CD14-positive monocyte (primary cell): Measurements from ENCODE around the gene AHCTF1. TPM values are rescaled to one million over a fixed set of nuclear protein-coding genes. Genes with fewer than 3 reads are reported as not detected.
"Not testable (repeated sequence)": the region's sequence is repeated elsewhere in the genome, so short reads cannot be mapped to it uniquely, and the experiment has no call there.

ENCODE experiments used
- DNase-seq, 3 donors: peaks; one replicate each; pipeline ENCODE4 v3.0.0-alpha.2; 2011 to 2022
- H2AFZ ChIP-seq: 2 replicates; pipeline ENCODE4 v1.6.0; 2012; ENCODE audit warnings: mild to moderate bottlenecking, low read depth, low read length, inconsistent platforms; ENCODE audit not compliant: insufficient read depth, poor library complexity, severe bottlenecking
- H3K27ac ChIP-seq, 2 donors: 1 replicate in 1 of 2; 2 replicates in 1 of 2; pipeline ENCODE4 v1.5.1; 2012 to 2013; ENCODE audit warnings: low read length in 2 of 2, control low read depth in 1 of 2, inconsistent platforms in 1 of 2, low read depth in 1 of 2, mild to moderate bottlenecking in 1 of 2
- H3K27me3 ChIP-seq, 2 donors: one replicate each; pipeline versions ENCODE4 v1.6.0 to v1.6.1; 2011 to 2013; ENCODE audit warnings: low read length in 2 of 2; ENCODE audit not compliant: control insufficient read depth in 2 of 2, insufficient read depth in 2 of 2
- H3K36me3 ChIP-seq, 2 donors: replicated peaks in 1 of 2; 1 replicate in 1 of 2; 2 replicates in 1 of 2; pipeline versions ENCODE4 v1.5.1 to v1.6.1; 2012 to 2013; ENCODE audit warnings: low read length in 2 of 2, control low read depth in 1 of 2, inconsistent platforms in 1 of 2, mild to moderate bottlenecking in 1 of 2; ENCODE audit not compliant: insufficient read depth in 2 of 2, control insufficient read depth in 1 of 2
- H3K4me1 ChIP-seq, 2 donors: 1 replicate in 1 of 2; 2 replicates in 1 of 2; pipeline versions ENCODE4 v1.5.1 to v1.6.1; 2012 to 2013; ENCODE audit warnings: low read length in 2 of 2, control low read depth in 1 of 2, inconsistent platforms in 1 of 2, mild to moderate bottlenecking in 1 of 2, moderate library complexity in 1 of 2; ENCODE audit not compliant: insufficient read depth in 2 of 2, control insufficient read depth in 1 of 2
- H3K4me2 ChIP-seq: replicated peaks from 2 replicates; pipeline ENCODE3; 2012; ENCODE audit warnings: low read length, moderate library complexity, mild to moderate bottlenecking; ENCODE audit not compliant: poor library complexity, severe bottlenecking; ENCODE audit errors: extremely low read depth
- H3K4me3 ChIP-seq, 3 experiments: fragments of 200-600 bp in 1 of 3; sonication (generic) in 1 of 3; replicated peaks in 1 of 3; 1 replicate in 2 of 3; 2 replicates in 1 of 3; pipeline ENCODE4 v1.5.1; 2011 to 2013; ENCODE audit warnings: low read length in 3 of 3, mild to moderate bottlenecking in 3 of 3, control low read depth in 2 of 3, low read depth in 2 of 3, inconsistent platforms in 1 of 3, moderate library complexity in 1 of 3
- H3K79me2 ChIP-seq: 2 replicates; pipeline ENCODE4 v1.6.0; 2012; ENCODE audit warnings: mild to moderate bottlenecking, control low read depth, inconsistent platforms, low read length, moderate library complexity; ENCODE audit not compliant: insufficient read depth
- H3K9ac ChIP-seq: 2 replicates; pipeline ENCODE4 v1.6.0; 2017; ENCODE audit warnings: low read length, mild to moderate bottlenecking; ENCODE audit not compliant: insufficient read depth, poor library complexity, severe bottlenecking
- H3K9me3 ChIP-seq, 2 donors: replicated peaks in 1 of 2; 1 replicate in 1 of 2; 2 replicates in 1 of 2; pipeline versions ENCODE4 v1.5.1 to v1.6.1; 2012 to 2013; ENCODE audit warnings: low read length in 2 of 2, control low read depth in 1 of 2; ENCODE audit not compliant: control insufficient read depth in 1 of 2, insufficient read depth in 1 of 2
- H4K20me1 ChIP-seq: 2 replicates; pipeline ENCODE4 v1.6.0; 2012; ENCODE audit warnings: mild to moderate bottlenecking, low read length, control low read depth, moderate library complexity; ENCODE audit not compliant: insufficient read depth
- H3K27ac Mint-ChIP-seq, 7 donors: one replicate each; pipeline ENCODE4 v1.8.0; 2020; ENCODE audit warnings: mild to moderate bottlenecking in 7 of 7, mixed read lengths in 7 of 7, moderate library complexity in 6 of 7, inconsistent platforms in 2 of 7
- H3K27me3 Mint-ChIP-seq, 3 donors: one replicate each; pipeline ENCODE4 v1.8.0; 2021 to 2022; ENCODE audit warnings: low read depth in 3 of 3, mild to moderate bottlenecking in 3 of 3, mixed read lengths in 3 of 3, moderate library complexity in 3 of 3, inconsistent platforms in 1 of 3
- H3K36me3 Mint-ChIP-seq, 2 donors: one replicate each; pipeline ENCODE4 v1.8.0; 2020; ENCODE audit warnings: mixed read lengths in 2 of 2, inconsistent platforms in 1 of 2, mild to moderate bottlenecking in 1 of 2
- H3K4me1 Mint-ChIP-seq: one replicate; pipeline ENCODE4 v1.8.0; 2020; ENCODE audit warnings: mild to moderate bottlenecking, mixed read lengths
- H3K4me3 Mint-ChIP-seq, 2 donors: one replicate each; pipeline ENCODE4 v1.8.0; 2020; ENCODE audit warnings: mild to moderate bottlenecking in 2 of 2, mixed read lengths in 2 of 2, moderate library complexity in 1 of 2
- H3K9me3 Mint-ChIP-seq, 7 donors: one replicate each; pipeline ENCODE4 v1.8.0; 2020 to 2022; ENCODE audit warnings: mixed read lengths in 7 of 7, mild to moderate bottlenecking in 6 of 7, moderate library complexity in 6 of 7, inconsistent platforms in 2 of 7
- WGBS: methylation state at CpG from one replicate; pipeline ENCODE4 v1.1.5; 2013; ENCODE audit warnings: missing lambda C conversion rate; ENCODE audit not compliant: insufficient coverage; 5-methylcytosine and 5-hydroxymethylcytosine counted together
- intact Hi-C, 2 donors: fragments of 100-400 bp; cut with micrococcal nuclease; formaldehyde crosslinking; loops; one replicate each; pipeline versions ENCODE4 v1.15.0 to v1.15.1; 2023
- polyA plus RNA-seq, 3 donors: library from polyadenylated mRNA; depleted of rRNA in 1 of 3; unstranded in 2 of 3; stranded (reverse) in 1 of 3; fragments of 300-500 nt in 2 of 3; fragments of >200 nt in 1 of 3; fragmentation: Illumina TruSeq in 2 of 3; gene quantifications; 1 replicate in 2 of 3; 2 replicates in 1 of 3; pipeline ENCODE4 v1.2.3, GENCODE V29; 2012 to 2021
- TF ChIP-seq, protein P1 (sequence below): fragments of 200-600 bp; IDR thresholded peaks from one replicate; pipeline ENCODE4 v1.8.0; 2022; ENCODE audit warnings: antibody characterized with exemption, mild to moderate bottlenecking

Gene AHCTF1
- polyA plus RNA-seq, 3 donors, result 2.4 to 8.8 (median 5.4) TPM

DNA sequence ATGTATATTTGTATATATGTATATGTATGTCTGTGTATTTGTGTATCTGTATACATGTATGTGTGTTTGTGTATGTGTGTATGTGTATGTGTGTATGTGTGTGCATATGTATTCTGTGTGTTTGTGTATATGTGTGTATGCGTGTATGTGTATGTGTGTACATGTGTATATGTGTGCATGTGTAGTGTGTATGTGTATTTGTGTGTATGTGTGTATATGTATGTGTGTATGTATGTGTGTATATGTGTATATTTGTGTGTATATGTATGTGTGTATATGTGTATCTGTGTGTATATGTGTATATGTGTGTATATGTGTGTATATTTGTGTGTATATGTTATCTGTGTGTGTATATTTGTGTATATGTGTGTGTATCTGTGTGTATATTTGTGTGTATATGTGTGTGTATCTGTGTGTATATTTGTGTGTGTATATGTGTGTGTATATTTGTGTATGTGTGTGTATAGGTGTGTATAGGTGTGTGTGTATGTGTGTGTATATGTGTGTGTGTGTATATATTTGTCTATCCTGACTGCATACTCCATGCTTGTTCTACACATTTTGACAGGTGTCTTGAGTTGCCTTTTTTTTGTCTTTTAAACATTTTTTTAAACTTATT lies 106.1 kb downstream of the AHCTF1 start:
- peaks cover 0 to 4% of the 10 kb centered on the region in 2 donors for H3K36me3 Mint-ChIP-seq
- H2AFZ ChIP-seq, result no peak overlapping the region
- H3K9me3 Mint-ChIP-seq, result peaks cover 13 to 28% (median 18%) of the 10 kb centered on the region in 7 donors
- H3K9ac ChIP-seq, result no peak overlapping the region
- TF ChIP-seq, protein P1, sequence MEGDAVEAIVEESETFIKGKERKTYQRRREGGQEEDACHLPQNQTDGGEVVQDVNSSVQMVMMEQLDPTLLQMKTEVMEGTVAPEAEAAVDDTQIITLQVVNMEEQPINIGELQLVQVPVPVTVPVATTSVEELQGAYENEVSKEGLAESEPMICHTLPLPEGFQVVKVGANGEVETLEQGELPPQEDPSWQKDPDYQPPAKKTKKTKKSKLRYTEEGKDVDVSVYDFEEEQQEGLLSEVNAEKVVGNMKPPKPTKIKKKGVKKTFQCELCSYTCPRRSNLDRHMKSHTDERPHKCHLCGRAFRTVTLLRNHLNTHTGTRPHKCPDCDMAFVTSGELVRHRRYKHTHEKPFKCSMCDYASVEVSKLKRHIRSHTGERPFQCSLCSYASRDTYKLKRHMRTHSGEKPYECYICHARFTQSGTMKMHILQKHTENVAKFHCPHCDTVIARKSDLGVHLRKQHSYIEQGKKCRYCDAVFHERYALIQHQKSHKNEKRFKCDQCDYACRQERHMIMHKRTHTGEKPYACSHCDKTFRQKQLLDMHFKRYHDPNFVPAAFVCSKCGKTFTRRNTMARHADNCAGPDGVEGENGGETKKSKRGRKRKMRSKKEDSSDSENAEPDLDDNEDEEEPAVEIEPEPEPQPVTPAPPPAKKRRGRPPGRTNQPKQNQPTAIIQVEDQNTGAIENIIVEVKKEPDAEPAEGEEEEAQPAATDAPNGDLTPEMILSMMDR, result no peak
- H3K27ac Mint-ChIP-seq, result no peak overlapping the region
- no peak overlapping the region for H3K4me3 Mint-ChIP-seq
- H3K4me1 Mint-ChIP-seq, result no peaks in the 10 kb centered on the region
- intact Hi-C loops, result no loop called here
- H3K9me3 ChIP-seq, result peaks cover 14 to 15% of the 10 kb centered on the region in 2 donors
- H3K4me2 ChIP-seq, result no peak overlapping the region
- DNase-seq, result no peak
- no peak overlapping the region for H3K27ac ChIP-seq
- H3K4me3 ChIP-seq, result no peak overlapping the region
- no peaks in the 10 kb centered on the region for H3K27me3 ChIP-seq
- no peaks in the 10 kb centered on the region for H3K79me2 ChIP-seq
- 0% methylated on average over 1 of the region's 1 CpG for WGBS
- peaks cover 0 to 1% (median 0%) of the 10 kb centered on the region in 3 donors for H3K27me3 Mint-ChIP-seq
- H4K20me1 ChIP-seq, result no peaks in the 10 kb centered on the region
- H3K36me3 ChIP-seq, result no peaks in the 10 kb centered on the region
- H3K4me1 ChIP-seq, result no peaks in the 10 kb centered on the region

DNA sequence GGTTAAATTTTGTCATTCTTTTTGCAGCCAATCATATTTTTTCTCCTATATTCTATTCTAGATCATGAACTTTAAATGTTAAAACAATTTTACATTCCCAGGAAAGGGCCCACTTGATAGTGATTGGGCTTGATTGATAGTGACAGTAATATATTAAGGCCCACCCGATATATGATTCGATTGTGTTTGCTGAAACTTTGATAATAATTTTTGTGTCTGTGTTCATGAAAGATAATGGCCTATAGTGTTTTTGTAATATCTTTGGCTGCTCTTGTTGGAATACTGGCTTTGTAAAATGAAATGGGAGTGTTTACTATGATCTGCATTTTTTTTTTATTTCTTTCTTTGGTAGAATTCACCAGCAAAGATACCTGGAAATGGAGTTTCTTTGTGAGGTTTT lies 107.2 kb downstream of the AHCTF1 start:
- no peak overlapping the region for H3K27ac Mint-ChIP-seq
- DNase-seq, result no peak
- TF ChIP-seq, protein P1, result no peak
- peaks cover 0 to 1% (median 0%) of the 10 kb centered on the region in 3 donors for H3K27me3 Mint-ChIP-seq
- H3K9me3 Mint-ChIP-seq, result peaks cover 10 to 19% (median 16%) of the 10 kb centered on the region in 7 donors
- Histone ChIP-seq H3K27ac (no peak overlapping the region), H3K79me2 (no peaks in the 10 kb centered on the region), H3K4me3 (no peak overlapping the region), H3K27me3 (no peaks in the 10 kb centered on the region), H3K9ac (no peak overlapping the region), H2AFZ (no peak overlapping the region), H3K4me1 (no peaks in the 10 kb centered on the region), H3K9me3 (peaks cover 11 to 12% of the 10 kb centered on the region in 2 donors), H4K20me1 (no peaks in the 10 kb centered on the region), H3K36me3 (no peaks in the 10 kb centered on the region), H3K4me2 (no peak overlapping the region)
- H3K36me3 Mint-ChIP-seq, result peaks cover 0 to 4% of the 10 kb centered on the region in 2 donors
- H3K4me3 Mint-ChIP-seq, result no peak overlapping the region
- no peaks in the 10 kb centered on the region for H3K4me1 Mint-ChIP-seq
- intact Hi-C loops, result no loop called here
- 60% methylated on average over 1 of the region's 2 CpGs for WGBS

DNA sequence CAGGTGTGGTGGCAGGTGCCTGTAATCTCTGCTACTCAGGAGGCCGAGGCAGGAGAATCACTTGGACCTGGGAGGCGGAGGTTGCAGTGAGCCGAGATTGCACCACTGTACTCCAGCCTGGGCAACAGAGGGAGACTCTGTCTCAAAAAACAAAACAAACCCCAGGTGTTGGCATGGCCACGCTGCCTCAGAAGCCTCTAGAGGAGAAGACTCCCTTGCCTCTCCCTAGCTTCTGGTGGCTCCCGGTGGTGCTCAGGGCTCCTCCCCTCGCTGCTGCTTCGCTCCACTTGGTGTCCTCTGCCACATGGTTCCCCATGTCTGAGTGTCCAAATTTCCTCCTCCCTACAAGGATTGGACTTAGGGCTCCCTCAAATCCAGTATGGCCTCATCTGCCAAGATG lies 109.6 kb downstream of the AHCTF1 start:
- H3K4me2 ChIP-seq, intact Hi-C loops, H3K9me3 Mint-ChIP-seq, H3K27ac ChIP-seq, H3K79me2 ChIP-seq, H3K9ac ChIP-seq, H3K27me3 ChIP-seq, H3K4me1 Mint-ChIP-seq, H4K20me1 ChIP-seq, H3K27ac Mint-ChIP-seq, H3K36me3 ChIP-seq, H3K27me3 Mint-ChIP-seq, H3K9me3 ChIP-seq, H2AFZ ChIP-seq, H3K4me3 ChIP-seq, DNase-seq, H3K36me3 Mint-ChIP-seq, H3K4me1 ChIP-seq, H3K4me3 Mint-ChIP-seq: not testable (repeated sequence)
- WGBS, result 86% methylated on average over 7 of the region's 7 CpGs
